NCI-H2196 (cell line): ENCODE results near the gene NCAPG2.

Experiments
- DNase-seq: peaks from one replicate; lab custom pipeline; 2025; ENCODE audit not compliant: unreplicated experiment; lab: John Stamatoyannopoulos, UW

NCAPG2 gene

GRCh38 chr7:158603773-158604755 is 100.5 kb downstream of the NCAPG2 start:
- no peak for DNase-seq

GRCh38 chr7:158602905-158603772 is 101.5 kb downstream of the NCAPG2 start:
- DNase-seq: no peak

GRCh38 chr7:158602041-158602440 is 102.6 kb downstream of the NCAPG2 start:
- no peak for DNase-seq

- no peak for DNase-seq
Measured at GRCh38 chr7:158601090-158601489, 103.5 kb downstream of the NCAPG2 start.

- DNase-seq: no peak
Measured at GRCh38 chr7:158596745-158597144, 107.9 kb downstream of the NCAPG2 start.

GRCh38 chr7:158596309-158596708 is 108.3 kb downstream of the NCAPG2 start:
- no peak for DNase-seq

- DNase-seq: no peak
Measured at GRCh38 chr7:158595068-158595467, 109.5 kb downstream of the NCAPG2 start.

- no peak for DNase-seq
Measured at GRCh38 chr7:158592541-158592940, 112.1 kb downstream of the NCAPG2 start.

GRCh38 chr7:158591944-158592343 is 112.7 kb downstream of the NCAPG2 start:
- DNase-seq: no peak

GRCh38 chr7:158590181-158590530 is 114.4 kb downstream of the NCAPG2 start:
- no peak for DNase-seq

- no peak for DNase-seq
Measured at GRCh38 chr7:158589653-158590052, 115.0 kb downstream of the NCAPG2 start.

- no peak for DNase-seq
Measured at GRCh38 chr7:158588878-158589442, 115.6 kb downstream of the NCAPG2 start.

- no peak for DNase-seq
Measured at GRCh38 chr7:158588085-158588877, 116.3 kb downstream of the NCAPG2 start.

- peak; percentile 58 for DNase-seq
Measured at GRCh38 chr7:158587162-158588084, 117.2 kb downstream of the NCAPG2 start, which contains the start of gene PTPRN2. Gene PTPRN2 (minus strand): TSS chr7:158587823.

- DNase-seq: no peak
Measured at GRCh38 chr7:158586499-158587161, 118.0 kb downstream of the NCAPG2 start.

GRCh38 chr7:158585721-158586498 is 118.7 kb downstream of the NCAPG2 start:
- peak; percentile 25 for DNase-seq

GRCh38 chr7:158584407-158584806 is 120.2 kb downstream of the NCAPG2 start:
- no peak for DNase-seq

- no peak for DNase-seq
Measured at GRCh38 chr7:158583810-158584209, 120.8 kb downstream of the NCAPG2 start.
